HG02678 (cell line): ENCODE data around the gene THAP8.
"Not testable (repeated sequence)": the region's sequence is repeated elsewhere in the genome, so short reads cannot be mapped to it uniquely, and the experiment has no call there.

Experiments
- ATAC-seq: cut with Tn5 transposase; IDR thresholded peaks from one replicate; pipeline ENCODE4 v1.9.1; 2021; ENCODE audit warnings: mild to moderate bottlenecking, moderate library complexity; ENCODE audit not compliant: unreplicated experiment

Gene THAP8

DNA sequence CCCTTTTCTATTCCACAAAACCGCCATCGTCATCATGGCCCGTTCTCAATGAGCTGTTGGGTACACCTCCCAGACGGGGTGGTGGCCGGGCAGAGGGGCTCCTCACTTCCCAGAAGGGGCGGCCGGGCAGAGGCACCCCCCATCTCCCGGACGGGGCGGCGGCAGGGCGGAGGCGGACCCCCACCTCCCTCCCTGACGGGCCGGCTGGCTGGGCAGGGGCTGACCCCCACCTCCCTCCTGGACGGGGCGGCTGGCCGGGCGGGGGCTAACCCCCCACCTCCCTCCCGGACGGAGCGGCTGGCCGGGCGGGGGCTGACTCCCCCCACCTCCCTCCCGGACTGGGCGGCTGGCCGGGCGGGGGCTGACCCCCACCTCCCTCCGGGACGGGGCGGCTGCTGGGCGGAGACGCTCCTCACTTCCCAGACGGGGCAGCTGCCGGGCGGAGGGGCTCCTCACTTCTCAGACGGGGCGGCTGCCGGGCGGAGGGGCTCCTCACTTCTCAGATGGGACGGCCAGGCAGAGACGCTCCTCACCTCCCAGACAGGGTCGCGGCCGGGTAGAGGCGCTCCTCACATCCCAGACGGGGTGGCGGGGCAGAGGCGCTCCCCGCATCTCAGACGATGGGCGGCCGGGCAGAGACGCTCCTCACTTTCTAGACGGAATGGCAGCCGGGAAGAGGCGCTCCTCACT is 14.9 kb upstream of the THAP8 start:
- ATAC-seq, result not testable (repeated sequence)

- no peak for ATAC-seq
Measured at GRCh38 chr19:36067681-36068080, 13.6 kb upstream of the THAP8 start.

GRCh38 chr19:36064826-36065225 is 10.7 kb upstream of the THAP8 start:
- ATAC-seq, result no peak

DNA sequence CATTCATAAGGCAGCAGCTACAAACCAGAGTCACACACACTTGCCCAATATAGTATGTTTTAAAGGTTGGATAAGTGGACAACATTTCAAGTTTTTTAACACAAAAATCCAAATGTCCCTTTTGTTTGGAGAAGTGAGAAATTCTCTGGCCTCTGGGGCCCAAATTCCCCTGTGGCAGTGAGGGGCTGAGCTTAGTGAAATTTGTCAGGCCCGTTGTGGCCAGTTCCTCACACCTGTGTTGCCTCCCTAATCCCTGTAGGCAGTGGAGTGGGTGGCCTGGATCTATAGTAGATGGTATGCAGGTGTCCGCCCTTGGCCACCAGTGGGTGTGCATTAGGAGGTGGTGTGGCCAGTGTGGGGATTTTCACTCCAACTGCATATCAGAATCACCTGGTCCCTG is 7.3 kb upstream of the THAP8 start:
- ATAC-seq, result no peak

DNA sequence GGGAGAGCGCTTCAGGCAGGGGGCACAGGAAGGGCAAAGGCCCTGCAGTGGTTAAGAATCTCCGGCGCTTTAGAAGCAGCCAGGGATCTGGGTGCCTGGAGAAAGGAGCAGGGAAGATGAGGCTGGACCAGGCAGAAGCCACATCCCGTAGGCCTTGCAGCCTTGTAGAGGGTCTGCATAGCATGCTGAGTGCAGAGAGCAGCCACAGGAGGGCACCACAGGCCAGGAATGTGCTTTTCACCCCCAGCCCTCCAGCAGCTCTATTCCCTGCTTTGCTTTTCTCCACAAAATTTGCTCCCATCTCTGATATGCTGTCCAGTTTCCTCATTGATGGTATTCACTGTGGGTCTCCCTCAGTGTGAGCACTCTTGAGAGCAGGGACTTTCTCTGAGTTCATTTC is 6.3 kb upstream of the THAP8 start:
- ATAC-seq, result no peak

GRCh38 chr19:36059180-36059910 is 5.3 kb upstream of the THAP8 start:
- no peak for ATAC-seq

- no peak for ATAC-seq
Measured at GRCh38 chr19:36058481-36059179, 4.5 kb upstream of the THAP8 start.

DNA sequence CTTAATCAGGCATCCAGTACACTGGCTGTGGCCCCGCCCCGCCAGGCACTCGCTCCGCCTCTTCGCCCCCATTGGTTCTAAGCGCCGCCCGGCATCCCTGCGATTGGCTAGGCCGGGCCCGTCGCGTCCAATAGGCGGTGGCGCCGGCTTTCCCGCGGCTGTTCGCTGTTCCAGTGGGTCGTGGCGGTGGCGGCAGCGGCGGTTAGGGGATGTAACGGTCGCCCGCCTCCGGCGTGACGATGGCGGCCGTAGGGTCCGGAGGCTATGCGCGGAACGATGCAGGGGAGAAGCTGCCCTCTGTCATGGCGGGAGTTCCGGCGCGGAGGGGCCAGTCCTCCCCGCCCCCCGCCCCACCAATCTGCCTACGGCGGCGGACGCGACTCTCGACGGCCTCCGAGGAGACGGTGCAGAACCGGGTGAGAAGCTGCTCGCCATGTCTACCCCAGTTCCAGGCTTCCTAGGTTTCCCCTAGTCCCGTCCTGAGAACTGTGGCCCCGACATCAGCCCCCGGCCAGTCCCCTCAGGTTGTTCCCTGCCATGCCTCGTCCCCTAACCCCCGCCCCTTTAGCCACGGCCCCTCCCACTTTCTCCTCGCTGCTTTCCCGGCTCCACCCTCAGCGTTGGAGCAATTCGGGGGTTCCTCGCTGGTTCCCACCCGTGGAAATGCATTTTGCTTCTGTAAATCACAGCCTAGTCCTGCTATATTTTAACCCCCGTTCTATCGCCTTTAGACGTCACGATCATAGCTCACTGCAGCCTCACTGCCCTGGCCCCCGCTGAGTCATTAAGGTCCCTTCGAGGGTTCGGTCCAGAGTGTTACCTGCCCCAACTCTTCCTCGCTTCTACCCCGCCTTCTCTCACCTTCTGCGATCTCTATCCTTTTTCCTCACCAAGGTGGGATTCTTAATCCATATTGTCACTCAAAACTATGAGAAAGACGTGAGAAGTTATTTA is 925 bp upstream of the THAP8 start, which contains the start of gene WDR62:
WDR62 (plus strand) TSS at position 165 of the 954 bp plus-strand sequence; CDS start at position 240, 75 bp downstream.
- peak; percentile 76 for ATAC-seq

DNA sequence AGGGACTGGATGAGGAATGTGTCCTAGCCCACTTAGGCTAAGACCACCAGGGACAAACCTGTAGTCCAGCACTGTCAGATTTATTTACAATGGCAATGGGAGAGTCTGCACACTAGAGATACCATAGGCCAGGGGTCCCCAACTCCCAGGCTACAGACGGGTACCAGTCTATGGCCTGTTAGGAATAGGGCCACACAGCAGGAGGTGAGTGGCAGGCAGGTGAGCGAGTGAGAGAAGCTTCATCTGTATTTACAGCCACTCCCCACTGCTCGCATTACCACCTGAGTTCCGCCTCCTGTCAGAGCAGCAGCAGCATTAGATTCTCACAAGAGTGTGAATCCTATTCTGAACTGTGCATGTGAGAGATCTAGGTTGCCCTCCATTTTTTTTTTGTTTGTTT is 2.4 kb downstream of the THAP8 start:
- no peak for ATAC-seq

DNA sequence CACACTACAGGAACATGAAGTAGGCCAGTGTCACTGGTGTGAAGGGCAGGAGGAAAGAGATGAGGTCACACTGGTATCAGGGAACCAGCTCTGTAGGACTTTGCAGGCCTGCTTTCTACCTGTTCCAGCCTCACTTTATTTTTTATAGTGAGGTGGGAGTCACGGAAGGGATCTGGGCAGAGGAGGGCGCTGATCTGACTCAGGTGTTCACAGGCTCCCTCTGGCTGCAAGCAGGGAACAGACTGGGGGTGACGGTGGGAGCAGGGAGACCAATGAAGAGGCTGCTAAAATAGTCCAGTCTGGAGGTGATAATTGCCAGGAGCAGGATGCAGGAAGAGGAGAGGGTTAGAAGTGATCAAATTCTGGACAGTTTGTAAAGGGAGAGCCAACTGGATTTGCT is 2.8 kb downstream of the THAP8 start:
- no peak for ATAC-seq

- ATAC-seq, result no peak
Measured at GRCh38 chr19:36049080-36049698, 4.9 kb downstream of the THAP8 start.

DNA sequence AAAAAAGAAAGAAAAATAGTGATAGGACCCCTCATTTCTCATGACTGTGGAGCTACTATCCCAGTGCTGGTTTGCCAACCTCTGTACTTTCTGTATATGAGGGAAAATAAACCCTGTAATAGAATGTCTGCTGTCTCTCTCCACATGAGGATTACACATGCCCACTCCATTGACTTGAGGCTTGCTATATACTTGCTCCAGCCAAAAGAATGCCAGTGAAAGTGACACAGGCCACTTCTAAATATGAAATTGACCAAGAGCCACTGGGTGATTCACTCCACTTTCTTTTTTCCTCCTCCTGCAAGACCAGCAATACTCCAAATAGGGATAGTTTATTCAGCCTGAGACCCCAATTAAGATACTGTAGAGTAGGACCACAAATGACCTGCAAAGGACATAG is 6.2 kb downstream of the THAP8 start:
- no peak for ATAC-seq

DNA sequence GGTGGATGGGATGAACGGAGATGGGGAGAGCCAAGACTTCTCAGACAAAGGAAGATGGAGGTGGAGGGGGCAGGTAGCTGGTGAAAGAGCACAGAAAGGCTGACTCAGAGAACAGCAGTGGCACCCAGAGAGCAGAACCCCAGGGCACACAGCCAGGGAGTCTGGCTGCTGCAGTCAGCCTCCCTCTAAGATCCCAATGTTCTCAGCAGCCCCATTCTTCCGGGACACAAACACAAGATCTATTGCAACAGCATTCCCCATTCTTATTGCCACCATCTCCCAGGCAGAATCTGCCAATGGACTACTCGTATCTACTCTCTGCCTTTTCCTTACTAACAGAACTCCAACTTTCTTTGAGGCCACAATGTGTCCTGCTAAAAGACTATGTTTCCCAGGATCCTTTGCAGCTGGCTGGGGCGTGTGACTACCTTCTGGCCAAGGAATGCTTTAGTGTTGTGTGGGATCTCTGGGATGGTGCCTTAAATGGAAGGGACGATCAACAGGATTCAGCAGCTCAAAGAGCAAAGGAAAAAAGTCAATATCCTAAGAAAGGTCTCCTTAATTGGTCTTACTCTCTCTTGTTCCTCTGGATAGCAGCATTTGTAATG is 7.5 kb downstream of the THAP8 start:
- ATAC-seq, result no peak

GRCh38 chr19:36043952-36044351 is 10.1 kb downstream of the THAP8 start:
- ATAC-seq, result no peak

GRCh38 chr19:36041831-36042230 is 12.3 kb downstream of the THAP8 start:
- no peak for ATAC-seq

DNA sequence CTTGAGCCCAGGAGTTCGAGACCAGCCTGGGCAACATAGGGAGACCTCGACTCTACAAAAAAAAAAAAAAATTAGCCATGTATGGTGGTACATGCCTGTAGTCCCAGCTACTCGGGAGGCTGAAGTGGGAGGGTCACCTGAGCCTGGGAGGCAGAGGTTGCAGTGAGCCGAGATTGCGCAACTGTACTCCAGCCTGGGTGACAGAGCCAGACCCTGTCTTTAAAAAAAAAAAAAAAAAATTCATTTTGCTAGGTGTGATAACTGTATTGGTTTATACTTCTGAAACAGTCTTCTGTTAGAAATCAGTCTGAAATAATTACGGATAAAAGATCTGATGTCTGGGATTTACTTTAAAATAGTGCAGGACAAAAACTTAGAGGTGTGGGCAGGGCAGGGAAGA is 13.0 kb downstream of the THAP8 start:
- ATAC-seq, result not testable (repeated sequence)

- ATAC-seq, result no peak
Measured at GRCh38 chr19:36040495-36040894, 13.6 kb downstream of the THAP8 start.

GRCh38 chr19:36032251-36033104 is 21.6 kb downstream of the THAP8 start, which contains the start of gene CLIP3:
TSS of gene CLIP3 (minus strand) at chr19:36032873. CDS start at chr19:36032357, 516 bp downstream.
- ATAC-seq, result no peak

- no peak for ATAC-seq
Measured at GRCh38 chr19:36031308-36031707, 22.8 kb downstream of the THAP8 start.
